Left ventricle myocardium inferior (tissue), 1 donor: ENCODE results near the gene CNTNAP2. TPM values are rescaled to one million over a fixed set of nuclear protein-coding genes. Genes with fewer than 3 reads are reported as not detected.

Experiments used
- DNase-seq: peaks from one replicate; pipeline ENCODE4 v3.0.0-alpha.2; 2020
- H3K27ac ChIP-seq: fragments of 200-600 bp; replicated peaks from 2 replicates; pipeline ENCODE4 v1.8.0; 2021
- H3K27me3 ChIP-seq: fragments of 200-600 bp; 2 replicates; pipeline ENCODE4 v1.8.0; 2021; ENCODE audit warnings: low read depth
- H3K36me3 ChIP-seq: fragments of 200-600 bp; 2 replicates; pipeline ENCODE4 v1.8.0; 2021
- H3K4me1 ChIP-seq: fragments of 200-600 bp; 2 replicates; pipeline ENCODE4 v1.8.0; 2021
- H3K4me3 ChIP-seq: fragments of 200-600 bp; 2 replicates; pipeline ENCODE4 v1.8.0; 2021; ENCODE audit warnings: mild to moderate bottlenecking, moderate library complexity
- H3K9me3 ChIP-seq: fragments of 200-600 bp; replicated peaks from 2 replicates; pipeline ENCODE4 v1.8.0; 2021
- CTCF ChIP-seq: fragments of 200-600 bp; IDR thresholded peaks from 2 replicates; pipeline ENCODE4 v1.8.0; 2021; ENCODE audit warnings: antibody characterized with exemption, mild to moderate bottlenecking, borderline replicate concordance
- intact Hi-C: fragments of 100-400 bp; cut with micrococcal nuclease; formaldehyde crosslinking; loops from one replicate; pipeline ENCODE4 v1.11.0; 2022
- total RNA-seq: library from RNA; stranded (reverse); fragmentation: NEBNext Ultra II Directional; extraction: Animal tissue kit (Norgen Biotek cat#: 25700); gene quantifications from one replicate; pipeline ENCODE4 v1.2.1, GENCODE V29; 2021
- donor health status: DM: no; HTN: yes; CAD: no; lungs with severe emphysema.

CNTNAP2 gene
- total RNA-seq, 1 donor from 2014 or later, result 0.99 TPM

GRCh38 chr7:147071536-147071935 is 954.9 kb downstream of the CNTNAP2 start:
- intact Hi-C loops, result no loop called here
- no peak for DNase-seq
- Histone ChIP-seq H3K27ac (no peak overlapping the region), H3K36me3 (no peaks in the 10 kb centered on the region), H3K9me3 (peaks cover 9% of the 10 kb centered on the region), H3K4me3 (no peak overlapping the region), H3K27me3 (no peaks in the 10 kb centered on the region), H3K4me1 (no peaks in the 10 kb centered on the region)
- no peak for TF ChIP-seq CTCF

GRCh38 chr7:147078312-147078711 is 961.7 kb downstream of the CNTNAP2 start:
- no peak overlapping the region for H3K27ac ChIP-seq
- DNase-seq, result no peak
- no peaks in the 10 kb centered on the region for H3K4me1 ChIP-seq
- no peaks in the 10 kb centered on the region for H3K36me3 ChIP-seq
- no peak for TF ChIP-seq CTCF
- no peak overlapping the region for H3K4me3 ChIP-seq
- peaks cover 9% of the 10 kb centered on the region for H3K9me3 ChIP-seq
- intact Hi-C loops, result no loop called here
- H3K27me3 ChIP-seq, result no peaks in the 10 kb centered on the region

GRCh38 chr7:147079083-147079482 is 962.5 kb downstream of the CNTNAP2 start:
- no peaks in the 10 kb centered on the region for H3K36me3 ChIP-seq
- no peaks in the 10 kb centered on the region for H3K4me1 ChIP-seq
- H3K27me3 ChIP-seq, result no peaks in the 10 kb centered on the region
- peaks cover 9% of the 10 kb centered on the region for H3K9me3 ChIP-seq
- intact Hi-C loops, result no loop called here
- no peak overlapping the region for H3K27ac ChIP-seq
- H3K4me3 ChIP-seq, result no peak overlapping the region
- TF ChIP-seq CTCF, result no peak
- DNase-seq, result no peak

- H3K4me3 ChIP-seq, result no peak overlapping the region
- H3K36me3 ChIP-seq, result no peaks in the 10 kb centered on the region
- H3K4me1 ChIP-seq, result no peaks in the 10 kb centered on the region
- no peak for DNase-seq
- TF ChIP-seq CTCF, result no peak
- H3K27me3 ChIP-seq, result no peaks in the 10 kb centered on the region
- intact Hi-C loops, result no loop called here
- H3K9me3 ChIP-seq, result peaks cover 9% of the 10 kb centered on the region
- H3K27ac ChIP-seq, result no peak overlapping the region
Measured at GRCh38 chr7:147079921-147080420, 963.4 kb downstream of the CNTNAP2 start.

- intact Hi-C loops, result no loop called here
- TF ChIP-seq CTCF, result no peak
Measured at GRCh38 chr7:147081117-147081516, 964.5 kb downstream of the CNTNAP2 start.

GRCh38 chr7:147089051-147089461 is 972.5 kb downstream of the CNTNAP2 start:
- H3K27me3 ChIP-seq, result no peaks in the 10 kb centered on the region
- no peaks in the 10 kb centered on the region for H3K4me1 ChIP-seq
- intact Hi-C loops, result no loop called here
- H3K4me3 ChIP-seq, result no peak overlapping the region
- TF ChIP-seq CTCF, result no peak
- no peaks in the 10 kb centered on the region for H3K36me3 ChIP-seq
- DNase-seq, result no peak
- no peak overlapping the region for H3K27ac ChIP-seq
- peaks cover 8% of the 10 kb centered on the region for H3K9me3 ChIP-seq

More at GRCh38 chr7:147081117-147081516, 964.5 kb downstream of the CNTNAP2 start:
- H3K4me1 ChIP-seq, result no peaks in the 10 kb centered on the region
- H3K4me3 ChIP-seq, result no peak overlapping the region
- no peaks in the 10 kb centered on the region for H3K36me3 ChIP-seq
- H3K27me3 ChIP-seq, result no peaks in the 10 kb centered on the region
- no peak for DNase-seq
- H3K9me3 ChIP-seq, result no peaks in the 10 kb centered on the region
- H3K27ac ChIP-seq, result no peak overlapping the region
